Natural killer cell (primary cell): ENCODE data around the gene WNT7A. TPM values are rescaled to one million over a fixed set of nuclear protein-coding genes. Genes with fewer than 3 reads are reported as not detected.

ENCODE experiments used
- ATAC-seq, 3 donors: fragments of 150-1000 bp in 2 of 3; fragments of 200-7000 bp in 1 of 3; cut with Tn5 transposase; 1 replicate in 1 of 3; 2 replicates in 2 of 3; pipeline ENCODE4 v1.10.0; 2021; ENCODE audit warnings: mild to moderate bottlenecking in 2 of 3, moderate library complexity in 2 of 3
- DNase-seq, 2 donors: peaks; one replicate each; pipeline versions ENCODE4 v3.0.0 to v3.0.0-alpha.2; 2013 to 2021; ENCODE audit warnings: mixed read lengths in 1 of 2
- H3K27ac ChIP-seq: one replicate; pipeline ENCODE4 v1.5.1; 2013; ENCODE audit warnings: mild to moderate bottlenecking, low read length
- H3K27me3 ChIP-seq: one replicate; pipeline ENCODE4 v1.6.1; 2013; ENCODE audit warnings: low read length; ENCODE audit not compliant: control insufficient read depth, insufficient read depth
- H3K36me3 ChIP-seq: one replicate; pipeline ENCODE4 v1.6.1; 2013; ENCODE audit warnings: low read length; ENCODE audit not compliant: control insufficient read depth, insufficient read depth
- H3K4me1 ChIP-seq: one replicate; pipeline ENCODE4 v1.6.1; 2013; ENCODE audit warnings: low read length; ENCODE audit not compliant: control insufficient read depth, insufficient read depth
- H3K4me3 ChIP-seq: one replicate; pipeline ENCODE4 v1.5.1; 2013; ENCODE audit warnings: low read length
- H3K9me3 ChIP-seq: one replicate; pipeline ENCODE4 v1.6.1; 2013; ENCODE audit warnings: low read length; ENCODE audit not compliant: control insufficient read depth, insufficient read depth
- H3K27ac Mint-ChIP-seq, 2 donors: one replicate each; pipeline ENCODE4 v1.8.0; 2022; ENCODE audit warnings: mild to moderate bottlenecking in 2 of 2, mixed read lengths in 2 of 2, moderate library complexity in 1 of 2
- H3K27me3 Mint-ChIP-seq, 2 donors: one replicate each; pipeline ENCODE4 v1.8.0; 2022; ENCODE audit warnings: low read depth in 2 of 2, mixed read lengths in 2 of 2
- H3K36me3 Mint-ChIP-seq: one replicate; pipeline ENCODE4 v1.8.0; 2022; ENCODE audit warnings: mixed read lengths
- H3K4me1 Mint-ChIP-seq, 2 donors: one replicate each; pipeline ENCODE4 v1.8.0; 2022; ENCODE audit warnings: mixed read lengths in 2 of 2
- H3K4me3 Mint-ChIP-seq: one replicate; pipeline ENCODE4 v1.8.0; 2022; ENCODE audit warnings: mild to moderate bottlenecking, moderate library complexity, mixed read lengths
- H3K9me3 Mint-ChIP-seq, 2 donors: one replicate each; pipeline ENCODE4 v1.8.0; 2022; ENCODE audit warnings: mixed read lengths in 2 of 2
- CTCF ChIP-seq: fragments of 200-600 bp; IDR thresholded peaks from one replicate; pipeline ENCODE4 v1.8.0; 2022; ENCODE audit warnings: antibody characterized with exemption
- WGBS: methylation state at CpG from one replicate; pipeline ENCODE4 v1.1.7; 2013; ENCODE audit warnings: missing lambda C conversion rate; ENCODE audit not compliant: insufficient coverage; 5-methylcytosine and 5-hydroxymethylcytosine counted together
- intact Hi-C: fragments of 100-400 bp; cut with micrococcal nuclease; formaldehyde crosslinking; loops from one replicate; pipeline ENCODE4 v1.14.2; 2022
- total RNA-seq, 4 donors: library from RNA; stranded (reverse); fragments of 120-200 nt in 1 of 4; gene quantifications; one replicate each; pipeline versions ENCODE4 v1.2.3 to v1.2.4, GENCODE V29; 2013 to 2022

WNT7A gene
- total RNA-seq, 3 donors from 2014 or later (not counting 1 experiment from before 2014, with no cell fraction given): 0.18 to 0.45 TPM; not detected in 1

- no peak for ATAC-seq
Measured at GRCh38 chr3:13772321-13772745, 107.5 kb downstream of the WNT7A start.

GRCh38 chr3:13771496-13771895, 108.4 kb downstream of the WNT7A start:
- H3K4me1 ChIP-seq: no peaks in the 10 kb centered on the region
- no peak overlapping the region for H3K27ac ChIP-seq
- no peaks in the 10 kb centered on the region for H3K36me3 ChIP-seq
- DNase-seq (no peak), ATAC-seq (no peak)
- Mint-ChIP-seq H3K4me3 (no peak overlapping the region), H3K4me1 (peaks cover 0 to 5% of the 10 kb centered on the region in 2 donors), H3K9me3 (no peaks in the 10 kb centered on the region), H3K27ac (no peak overlapping the region), H3K36me3 (no peaks in the 10 kb centered on the region), H3K27me3 (peaks cover 0 to 10% of the 10 kb centered on the region in 2 donors)
- no peaks in the 10 kb centered on the region for H3K27me3 ChIP-seq
- no peak for TF ChIP-seq CTCF
- no peaks in the 10 kb centered on the region for H3K9me3 ChIP-seq
- 87% methylated on average over 9 of the region's 9 CpGs for WGBS
- no peak overlapping the region for H3K4me3 ChIP-seq
- intact Hi-C loops: no loop called here

More at GRCh38 chr3:13772321-13772745, 107.5 kb downstream of the WNT7A start:
- no peaks in the 10 kb centered on the region for H3K36me3 Mint-ChIP-seq
- Histone ChIP-seq H3K4me3 (no peak overlapping the region), H3K4me1 (no peaks in the 10 kb centered on the region), H3K27me3 (no peaks in the 10 kb centered on the region), H3K9me3 (no peaks in the 10 kb centered on the region), H3K36me3 (no peaks in the 10 kb centered on the region), H3K27ac (no peak overlapping the region)
- H3K27ac Mint-ChIP-seq: no peak overlapping the region
- DNase-seq: no peak
- intact Hi-C loops: no loop called here
- H3K4me3 Mint-ChIP-seq: no peak overlapping the region
- peaks cover 0 to 5% of the 10 kb centered on the region in 2 donors for H3K4me1 Mint-ChIP-seq
- no peaks in the 10 kb centered on the region for H3K9me3 Mint-ChIP-seq
- H3K27me3 Mint-ChIP-seq: peaks cover 7 to 10% of the 10 kb centered on the region in 2 donors
- no peak for TF ChIP-seq CTCF
- WGBS: 89% methylated on average over 7 of the region's 7 CpGs

- Mint-ChIP-seq H3K36me3 (no peaks in the 10 kb centered on the region), H3K4me1 (peaks cover 0 to 5% of the 10 kb centered on the region in 2 donors), H3K27me3 (peaks cover 0 to 10% of the 10 kb centered on the region in 2 donors), H3K9me3 (no peaks in the 10 kb centered on the region), H3K4me3 (no peak overlapping the region), H3K27ac (no peak overlapping the region)
- Histone ChIP-seq H3K9me3 (no peaks in the 10 kb centered on the region), H3K27ac (no peak overlapping the region), H3K36me3 (no peaks in the 10 kb centered on the region), H3K27me3 (no peaks in the 10 kb centered on the region), H3K4me3 (no peak overlapping the region), H3K4me1 (no peaks in the 10 kb centered on the region)
- DNase-seq: no peak
- ATAC-seq: no peak
- intact Hi-C loops: no loop called here
- no peak for TF ChIP-seq CTCF
- WGBS: 78% methylated on average over 8 of the region's 9 CpGs
Measured at GRCh38 chr3:13770170-13771169, 109.4 kb downstream of the WNT7A start.
